Right lobe of liver (tissue), 4 donors: ENCODE measurements around the gene ACAP3.

Experiments used
- POLR2A ChIP-seq: fragments of 450-650 bp; IDR thresholded peaks from one replicate; pipeline ENCODE4 v1.6.1; 2017; ENCODE audit warnings: antibody characterized with exemption, mild to moderate bottlenecking
- TF ChIP-seq, protein P1 (sequence below), 4 donors: fragments of 200-600 bp in 3 of 4; fragments of 450-650 bp in 1 of 4; IDR thresholded peaks; one replicate each; pipeline versions ENCODE4 v1.5.1 to v1.8.0; 2016 to 2022; ENCODE audit warnings: antibody characterized with exemption in 4 of 4, mild to moderate bottlenecking in 2 of 4
- donor health status: DM: no; HTN: no; CAD: no.
- donor health status: DM: no; HTN: no; CAD: no.
- donor health status: DM: no; HTN: yes; CAD: no.

DNA sequence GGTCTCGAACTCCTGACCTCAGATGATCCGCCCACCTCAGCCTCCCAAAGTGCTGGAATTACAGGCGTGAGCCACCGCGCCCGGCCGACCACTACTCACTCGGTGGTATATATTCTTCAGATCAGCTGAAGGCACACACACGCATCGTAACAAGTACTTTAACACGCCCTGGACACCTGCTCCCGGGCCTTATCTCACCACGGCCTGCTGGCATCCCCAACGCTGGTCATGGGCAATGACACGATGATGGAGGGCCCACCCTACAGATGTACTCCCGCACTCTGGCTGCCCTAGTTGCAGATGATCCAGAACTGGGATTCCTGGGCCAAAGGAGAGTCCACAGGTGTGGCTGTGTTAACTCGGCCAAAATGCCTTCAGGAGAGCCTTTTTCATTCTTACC, 45.7 kb downstream of the ACAP3 start:
- TF ChIP-seq POLR2A = no peak
- TF ChIP-seq, protein P1, sequence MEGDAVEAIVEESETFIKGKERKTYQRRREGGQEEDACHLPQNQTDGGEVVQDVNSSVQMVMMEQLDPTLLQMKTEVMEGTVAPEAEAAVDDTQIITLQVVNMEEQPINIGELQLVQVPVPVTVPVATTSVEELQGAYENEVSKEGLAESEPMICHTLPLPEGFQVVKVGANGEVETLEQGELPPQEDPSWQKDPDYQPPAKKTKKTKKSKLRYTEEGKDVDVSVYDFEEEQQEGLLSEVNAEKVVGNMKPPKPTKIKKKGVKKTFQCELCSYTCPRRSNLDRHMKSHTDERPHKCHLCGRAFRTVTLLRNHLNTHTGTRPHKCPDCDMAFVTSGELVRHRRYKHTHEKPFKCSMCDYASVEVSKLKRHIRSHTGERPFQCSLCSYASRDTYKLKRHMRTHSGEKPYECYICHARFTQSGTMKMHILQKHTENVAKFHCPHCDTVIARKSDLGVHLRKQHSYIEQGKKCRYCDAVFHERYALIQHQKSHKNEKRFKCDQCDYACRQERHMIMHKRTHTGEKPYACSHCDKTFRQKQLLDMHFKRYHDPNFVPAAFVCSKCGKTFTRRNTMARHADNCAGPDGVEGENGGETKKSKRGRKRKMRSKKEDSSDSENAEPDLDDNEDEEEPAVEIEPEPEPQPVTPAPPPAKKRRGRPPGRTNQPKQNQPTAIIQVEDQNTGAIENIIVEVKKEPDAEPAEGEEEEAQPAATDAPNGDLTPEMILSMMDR (IDR thresholded peaks at IDR 0.05) = no peak
